BLaER1 (cell line): ENCODE results near the gene TRIM13.

Experiments used
- H3K27ac ChIP-seq: shearing (Covaris generic); formaldehyde crosslinking; 2 replicates; pipeline ENCODE4 v1.8.1; 2022
- H3K27me3 ChIP-seq: shearing (Covaris generic); formaldehyde crosslinking; 2 replicates; pipeline ENCODE4 v1.8.1; 2022
- H3K36me3 ChIP-seq: shearing (Covaris generic); formaldehyde crosslinking; 2 replicates; pipeline ENCODE4 v1.8.1; 2022
- H3K4me1 ChIP-seq: shearing (Covaris generic); formaldehyde crosslinking; 2 replicates; pipeline ENCODE4 v1.8.1; 2022
- H3K4me2 ChIP-seq: shearing (Covaris generic); formaldehyde crosslinking; 2 replicates; pipeline ENCODE4 v1.8.1; 2022
- H3K4me3 ChIP-seq: shearing (Covaris generic); formaldehyde crosslinking; 2 replicates; pipeline ENCODE4 v1.8.1; 2022
- H3K9ac ChIP-seq: shearing (Covaris generic); formaldehyde crosslinking; 2 replicates; pipeline ENCODE4 v1.8.1; 2022
- H3K9me3 ChIP-seq: shearing (Covaris generic); formaldehyde crosslinking; 2 replicates; pipeline ENCODE4 v1.8.1; 2022
- H4K20me1 ChIP-seq: shearing (Covaris generic); formaldehyde crosslinking; 2 replicates; pipeline ENCODE4 v1.8.1; 2022
- Cebpa-rat ChIP-seq: shearing (Covaris generic); IDR thresholded peaks from 2 replicates; pipeline ENCODE4 v1.8.1; 2022

The TRIM13 gene

GRCh38 chr13:50015258-50015657 lies 18.4 kb downstream of the TRIM13 start, which contains the start of gene KCNRG:
Gene KCNRG, plus strand, starts transcription at chr13:50015444. Its CDS starts 50 bp downstream, at chr13:50015494.
- Histone ChIP-seq H3K27ac (no peak within 1 kb of the TSS), H3K9ac (no peak within 1 kb of the TSS), H3K4me1 (no peaks in the 10 kb centered on the region), H3K36me3 (peaks cover 74% of the 10 kb centered on the region), H3K4me3 (no peak within 1 kb of the TSS), H4K20me1 (peaks cover 77% of the 10 kb centered on the region), H3K4me2 (no peak within 1 kb of the TSS), H3K9me3 (no peaks in the 10 kb centered on the region), H3K27me3 (no peaks in the 10 kb centered on the region)
- TF ChIP-seq Cebpa-rat = no peak

GRCh38 chr13:50015750-50016149 lies 18.9 kb downstream of the TRIM13 start:
- Histone ChIP-seq H3K27ac (no peak overlapping the region), H3K36me3 (peaks cover 74% of the 10 kb centered on the region), H4K20me1 (peaks cover 72% of the 10 kb centered on the region), H3K4me1 (no peaks in the 10 kb centered on the region), H3K9ac (no peak overlapping the region), H3K4me3 (no peak overlapping the region), H3K27me3 (no peaks in the 10 kb centered on the region), H3K9me3 (no peaks in the 10 kb centered on the region), H3K4me2 (no peak overlapping the region)
- TF ChIP-seq Cebpa-rat = no peak

- H3K4me1 ChIP-seq = no peaks in the 10 kb centered on the region
- no peak for TF ChIP-seq Cebpa-rat
- no peaks in the 10 kb centered on the region for H3K9me3 ChIP-seq
- no peaks in the 10 kb centered on the region for H3K27me3 ChIP-seq
- peaks cover 65% of the 10 kb centered on the region for H4K20me1 ChIP-seq
- no peak overlapping the region for H3K4me2 ChIP-seq
- no peak overlapping the region for H3K27ac ChIP-seq
- H3K36me3 ChIP-seq = peaks cover 74% of the 10 kb centered on the region
- H3K4me3 ChIP-seq = no peak overlapping the region
- no peak overlapping the region for H3K9ac ChIP-seq
These were observed 19.6 kb downstream of the TRIM13 start for GRCh38 chr13:50016444-50016843.

- no peak overlapping the region for H3K27ac ChIP-seq
- no peak overlapping the region for H3K4me2 ChIP-seq
- no peaks in the 10 kb centered on the region for H3K9me3 ChIP-seq
- no peak overlapping the region for H3K4me3 ChIP-seq
- peaks cover 51% of the 10 kb centered on the region for H4K20me1 ChIP-seq
- H3K36me3 ChIP-seq = peaks cover 74% of the 10 kb centered on the region
- TF ChIP-seq Cebpa-rat = no peak
- H3K4me1 ChIP-seq = no peaks in the 10 kb centered on the region
- H3K27me3 ChIP-seq = no peaks in the 10 kb centered on the region
- H3K9ac ChIP-seq = no peak overlapping the region
These were observed 21.0 kb downstream of the TRIM13 start for GRCh38 chr13:50017819-50018218.

GRCh38 chr13:50025436-50025835 lies 28.6 kb downstream of the TRIM13 start:
- Histone ChIP-seq H3K9ac (no peak overlapping the region), H4K20me1 (no peaks in the 10 kb centered on the region), H3K4me1 (no peaks in the 10 kb centered on the region), H3K27me3 (no peaks in the 10 kb centered on the region), H3K9me3 (no peaks in the 10 kb centered on the region), H3K4me2 (no peak overlapping the region), H3K36me3 (peaks cover 82% of the 10 kb centered on the region), H3K27ac (no peak overlapping the region), H3K4me3 (no peak overlapping the region)
- TF ChIP-seq Cebpa-rat = no peak

GRCh38 chr13:50026788-50027473 lies 30.1 kb downstream of the TRIM13 start:
- Histone ChIP-seq H4K20me1 (no peaks in the 10 kb centered on the region), H3K27me3 (no peaks in the 10 kb centered on the region), H3K27ac (no peak overlapping the region), H3K4me1 (no peaks in the 10 kb centered on the region), H3K9ac (no peak overlapping the region), H3K4me3 (no peak overlapping the region), H3K36me3 (peaks cover 67% of the 10 kb centered on the region), H3K4me2 (no peak overlapping the region), H3K9me3 (no peaks in the 10 kb centered on the region)
- no peak for TF ChIP-seq Cebpa-rat

GRCh38 chr13:50030315-50030714 lies 33.5 kb downstream of the TRIM13 start:
- TF ChIP-seq Cebpa-rat = no peak
- Histone ChIP-seq H3K9me3 (no peaks in the 10 kb centered on the region), H3K9ac (no peak overlapping the region), H3K27ac (no peak overlapping the region), H3K27me3 (no peaks in the 10 kb centered on the region), H3K4me3 (no peak overlapping the region), H3K36me3 (peaks cover 34% of the 10 kb centered on the region), H3K4me1 (no peaks in the 10 kb centered on the region), H3K4me2 (no peak overlapping the region), H4K20me1 (no peaks in the 10 kb centered on the region)

GRCh38 chr13:50033725-50034124 lies 36.9 kb downstream of the TRIM13 start:
- no peak overlapping the region for H3K4me2 ChIP-seq
- H3K4me1 ChIP-seq = no peaks in the 10 kb centered on the region
- H3K27me3 ChIP-seq = no peaks in the 10 kb centered on the region
- H3K4me3 ChIP-seq = no peak overlapping the region
- H3K36me3 ChIP-seq = peaks cover 9% of the 10 kb centered on the region; the same call in 1 of the 2 replicates
- H3K9ac ChIP-seq = no peak overlapping the region
- H4K20me1 ChIP-seq = no peaks in the 10 kb centered on the region
- no peak for TF ChIP-seq Cebpa-rat
- no peak overlapping the region for H3K27ac ChIP-seq
- H3K9me3 ChIP-seq = no peaks in the 10 kb centered on the region

- no peaks in the 10 kb centered on the region for H3K27me3 ChIP-seq
- no peak overlapping the region for H3K27ac ChIP-seq
- no peaks in the 10 kb centered on the region for H3K4me1 ChIP-seq
- H3K36me3 ChIP-seq = peaks cover 29% of the 10 kb centered on the region
- no peak for TF ChIP-seq Cebpa-rat
- no peak overlapping the region for H3K4me3 ChIP-seq
- no peaks in the 10 kb centered on the region for H3K9me3 ChIP-seq
- H3K9ac ChIP-seq = no peak overlapping the region
- peaks cover 14% of the 10 kb centered on the region for H4K20me1 ChIP-seq
- no peak overlapping the region for H3K4me2 ChIP-seq
These were observed 40.9 kb downstream of the TRIM13 start for GRCh38 chr13:50037788-50038187.

- no peak overlapping the region; the same call in 1 of the 2 replicates for H3K27ac ChIP-seq
These were observed 41.4 kb downstream of the TRIM13 start for GRCh38 chr13:50038266-50038665.

More at GRCh38 chr13:50038266-50038665, 41.4 kb downstream of the TRIM13 start:
- H4K20me1 ChIP-seq = peaks cover 19% of the 10 kb centered on the region
- no peak overlapping the region for H3K9ac ChIP-seq
- H3K4me1 ChIP-seq = no peaks in the 10 kb centered on the region
- no peak overlapping the region for H3K4me3 ChIP-seq
- TF ChIP-seq Cebpa-rat = no peak
- no peaks in the 10 kb centered on the region for H3K9me3 ChIP-seq
- H3K27me3 ChIP-seq = no peaks in the 10 kb centered on the region
- no peak overlapping the region for H3K4me2 ChIP-seq
- peaks cover 33% of the 10 kb centered on the region for H3K36me3 ChIP-seq
